Measurements from ENCODE around the gene NLK.
"Not testable (repeated sequence)": the region's sequence is repeated elsewhere in the genome, so short reads cannot be mapped to it uniquely, and the experiment has no call there.

The NLK gene

GRCh38 chr17:28235066-28235700 is 192.7 kb downstream of the NLK start:
- DNase-seq: not testable (repeated sequence)

- DNase-seq: not testable (repeated sequence)
Measured at GRCh38 chr17:28236033-28236653, 193.7 kb downstream of the NLK start.

- not testable (repeated sequence) for DNase-seq
Measured at GRCh38 chr17:28238547-28239270, 196.2 kb downstream of the NLK start.

GRCh38 chr17:28239271-28239624 is 196.8 kb downstream of the NLK start:
- no peak for DNase-seq

GRCh38 chr17:28240688-28241340 is 198.3 kb downstream of the NLK start:
- DNase-seq: no peak

GRCh38 chr17:28242791-28243190 is 200.3 kb downstream of the NLK start:
- no peak for DNase-seq

GRCh38 chr17:28243268-28243667 is 200.8 kb downstream of the NLK start:
- not testable (repeated sequence) for DNase-seq

- no peak for DNase-seq
Measured at GRCh38 chr17:28244446-28244845, 202.0 kb downstream of the NLK start.
